HCT116 (cell line): ENCODE data around the gene MIP. TPM values are rescaled to one million over a fixed set of nuclear protein-coding genes. Genes with fewer than 3 reads are reported as not detected.
A peak's percentile ranks its signal among the peaks of the same experiment; 100 is the strongest.
"Not testable (repeated sequence)": the region's sequence is repeated elsewhere in the genome, so short reads cannot be mapped to it uniquely, and the experiment has no call there.

ENCODE experiments used
- ATAC-seq: fragments of 200-7000 bp; cut with Tn5 transposase; 2 replicates; pipeline ENCODE4 v1.9.1; 2020; ENCODE audit warnings: mild to moderate bottlenecking, moderate library complexity
- Bru-seq: library from RNA; stranded (reverse); fragments of 400-500 nt; gene quantifications from one replicate; lab custom pipeline; 2021; lab: Mats Ljungman, UMichigan
- BruChase-seq, 2 experiments: library from RNA; stranded (reverse); fragments of 400-500 nt; gene quantifications; one replicate each; lab custom pipeline; 2021; lab: Mats Ljungman, UMichigan
- BruUV-seq: library from RNA; stranded (reverse); fragments of 400-500 nt; replicated peaks from 2 replicates; lab custom pipeline; 2021; lab: Mats Ljungman, UMichigan
- CTCF ChIA-PET: fragments of 300-600 bp; sonication (Branson Sonifier 250); formaldehyde crosslinking; loops from one replicate; lab custom pipeline; 2021; ENCODE audit warnings: antibody characterized with exemption; lab: Charles Lee
- POLR2A ChIA-PET: fragments of 300-600, 350-600 bp; sonication (Branson Sonifier 250); formaldehyde crosslinking; loops from one replicate; lab custom pipeline; 2021; ENCODE audit warnings: antibody characterized with exemption; lab: Charles Lee
- RAD21 ChIA-PET, 2 experiments: fragments of 300-600 bp; sonication (Branson Sonifier 250); formaldehyde crosslinking; loops; one replicate each; lab custom pipeline; 2023; ENCODE audit warnings: low total read pairs in 2 of 2; ENCODE audit not compliant: uncharacterized antibody in 2 of 2, unreplicated experiment in 2 of 2, low non-redundant PET in 1 of 2; lab: Charles Lee
- DNase-seq: peaks from one replicate; pipeline ENCODE4 v3.0.0-alpha.2; 2010; ENCODE audit warnings: low read depth, low spot score
- H2AFZ ChIP-seq: fragments of 200-600 bp; shearing (Covaris generic), sonication (generic); 2 replicates; pipeline ENCODE4 v1.6.1; 2017; ENCODE audit warnings: low read depth, mixed run types, mixed read lengths, antibody characterized with exemption, low read length; ENCODE audit not compliant: poor library complexity, severe bottlenecking
- H3K27ac ChIP-seq: 2 replicates; pipeline ENCODE4 v1.5.1; 2012; ENCODE audit warnings: low read depth, low read length
- H3K27me3 ChIP-seq: fragments of 200-600 bp; sonication (generic); 2 replicates; pipeline ENCODE4 v1.6.1; 2016; ENCODE audit warnings: mixed run types, low read length, mixed read lengths; ENCODE audit not compliant: insufficient read depth
- H3K36me3 ChIP-seq, 2 experiments: fragments of 200-500 bp in 1 of 2; fragments of 200-600 bp in 1 of 2; sonication (Bioruptor generic) in 1 of 2; sonication (generic) in 1 of 2; 2 replicates each; pipeline versions ENCODE4 v1.5.1 to v1.6.1; 2014 to 2016; ENCODE audit warnings: low read length in 2 of 2, inconsistent platforms in 1 of 2, mixed read lengths in 1 of 2, mixed run types in 1 of 2; ENCODE audit not compliant: insufficient read depth in 2 of 2, control insufficient read depth in 1 of 2
- H3K4me1 ChIP-seq, 2 experiments: fragments of 200-600 bp in 1 of 2; sonication (generic) in 1 of 2; 2 replicates each; pipeline versions ENCODE4 v1.5.1 to v1.6.1; 2012 to 2017; ENCODE audit warnings: low read length in 2 of 2, inconsistent platforms in 1 of 2, mild to moderate bottlenecking in 1 of 2, mixed read lengths in 1 of 2, mixed run types in 1 of 2, moderate library complexity in 1 of 2; ENCODE audit not compliant: insufficient read depth in 2 of 2, control insufficient read depth in 1 of 2
- H3K4me2 ChIP-seq: fragments of 200-600 bp; sonication (generic); 2 replicates; pipeline ENCODE4 v1.6.1; 2017; ENCODE audit warnings: mixed run types, low read length, mixed read lengths
- H3K4me3 ChIP-seq, 2 experiments: fragments of 200-600 bp in 1 of 2; sonication (generic) in 1 of 2; replicated peaks in 1 of 2; 2 replicates each; pipeline ENCODE4 v1.5.1; 2011 to 2016; ENCODE audit warnings: low read length in 2 of 2, control low read depth in 1 of 2, low read depth in 1 of 2, mild to moderate bottlenecking in 1 of 2, mixed read lengths in 1 of 2, mixed run types in 1 of 2
- H3K79me2 ChIP-seq: fragments of 200-600 bp; sonication (generic); 2 replicates; pipeline ENCODE4 v1.6.1; 2017; ENCODE audit warnings: mild to moderate bottlenecking, mixed run types, low read length, moderate library complexity, mixed read lengths; ENCODE audit not compliant: insufficient read depth
- H3K9ac ChIP-seq: fragments of 200-600 bp; sonication (generic); 2 replicates; pipeline ENCODE4 v1.6.1; 2016; ENCODE audit warnings: low read length, mixed read lengths
- H3K9me2 ChIP-seq: fragments of 200-600 bp; sonication (generic), shearing (Covaris generic); 2 replicates; pipeline ENCODE4 v1.6.1; 2017; ENCODE audit warnings: mixed run types, mild to moderate bottlenecking, moderate library complexity; ENCODE audit not compliant: insufficient read depth
- H3K9me3 ChIP-seq, 2 experiments: fragments of 200-500 bp in 1 of 2; fragments of 200-600 bp in 1 of 2; sonication (Bioruptor generic) in 1 of 2; sonication (generic) in 1 of 2; 2 replicates each; pipeline ENCODE4 v1.6.1; 2014 to 2017; ENCODE audit warnings: low read length in 2 of 2, mixed read lengths in 2 of 2, inconsistent platforms in 1 of 2, low read depth in 1 of 2, mild to moderate bottlenecking in 1 of 2, mixed run types in 1 of 2, moderate library complexity in 1 of 2; ENCODE audit not compliant: control insufficient read depth in 1 of 2, insufficient read depth in 1 of 2
- H4K20me1 ChIP-seq: fragments of 200-600 bp; sonication (generic), shearing (Covaris generic); 2 replicates; pipeline ENCODE4 v1.6.1; 2017; ENCODE audit warnings: mixed run types, mild to moderate bottlenecking, moderate library complexity; ENCODE audit not compliant: insufficient read depth
- CBX3 ChIP-seq: IDR thresholded peaks from 2 replicates; pipeline ENCODE4 v1.6.1; 2012; ENCODE audit warnings: low read depth
- FOSL1 ChIP-seq: IDR thresholded peaks from 2 replicates; pipeline ENCODE4 v1.6.1; 2012; ENCODE audit warnings: low read depth
- MAX ChIP-seq: IDR thresholded peaks from 2 replicates; pipeline ENCODE4 v1.6.1; 2012
- SIN3A ChIP-seq: IDR thresholded peaks from 2 replicates; pipeline ENCODE4 v1.6.1; 2012; ENCODE audit warnings: low read depth
- SP1 ChIP-seq: IDR thresholded peaks from 2 replicates; pipeline ENCODE4 v1.6.1; 2012; ENCODE audit warnings: low read depth
- ZFX ChIP-seq: fragments of 450-650 bp; IDR thresholded peaks from 2 replicates; pipeline ENCODE4 v1.6.1; 2017
- ZNF274 ChIP-seq: fragments of 200-500 bp; sonication (Bioruptor generic); IDR thresholded peaks from 2 replicates; pipeline ENCODE4 v1.6.1; 2014; ENCODE audit warnings: mild to moderate bottlenecking, low read depth, low read length, inconsistent platforms
- intact Hi-C: fragments of 100-400 bp; cut with micrococcal nuclease; formaldehyde crosslinking; loops from 2 replicates; pipeline ENCODE4 v1.10.0; 2022
- long read RNA-seq: library from polyadenylated mRNA; unstranded; transcript quantifications from one replicate; pipeline ENCODE4 v2.0.0, GENCODE V29; 2021; ENCODE audit not compliant: unreplicated experiment
- polyA plus RNA-seq: library from polyadenylated mRNA; unstranded; fragments of >200 nt; gene quantifications from 2 replicates; pipeline ENCODE4 v1.2.1, GENCODE V29; 2012; ENCODE audit warnings: missing spikeins
- total RNA-seq: library from RNA; stranded (reverse); gene quantifications from one replicate; pipeline ENCODE4 v1.2.1, GENCODE V29; 2021; ENCODE audit not compliant: unreplicated experiment

Gene MIP
- 0.79 TPM for total RNA-seq
- polyA plus RNA-seq: 0.05 TPM in 1 of 2 replicates, not detected in the other
- not detected for Bru-seq, nascent RNA
- not detected for BruChase-seq, experiment 1, labeled RNA remaining after a 6-hour chase
- BruChase-seq, experiment 2, labeled RNA remaining after a 2-hour chase: percentile 29 among the genes with signal in this experiment
- long read RNA-seq: 0 reads

- no peak within 1 kb of the TSS for H3K4me2 ChIP-seq
- no peak within 1 kb of the TSS for H3K9ac ChIP-seq
- H3K9me2 ChIP-seq: no peaks in the 10 kb centered on the region
- intact Hi-C loops: no loop called here
- H4K20me1 ChIP-seq: no peaks in the 10 kb centered on the region
- no peaks in the 10 kb centered on the region for H3K36me3 ChIP-seq
- no peak within 1 kb of the TSS for H2AFZ ChIP-seq
- no peak for DNase-seq
- no peak within 1 kb of the TSS for H3K27ac ChIP-seq
- no peaks in the 10 kb centered on the region for H3K9me3 ChIP-seq
- BruUV-seq: no TSS peak
- no peaks in the 10 kb centered on the region for H3K27me3 ChIP-seq
- peaks cover 3 to 6% of the 10 kb centered on the region in 2 experiments; a peak in 3 of 4 replicates for H3K4me1 ChIP-seq
- H3K4me3 ChIP-seq: no peak within 1 kb of the TSS
- no peak for ATAC-seq
- H3K79me2 ChIP-seq: no peaks in the 10 kb centered on the region
- ChIA-PET RAD21 (interaction anchor here in 1 of 2 experiments (0.8 kb wide), 1 partner anchor 139 kb away, joined by 3 read pairs; no protein-coding TSS in a partner anchor), POLR2A (no interaction called here), CTCF (interaction anchor here (2.4 kb wide), 1 partner anchor 10 kb away, joined by 7 read pairs; no protein-coding TSS in a partner anchor)
- TF ChIP-seq MAX (no peak), SP1 (no peak), ZFX (no peak), CBX3 (no peak), SIN3A (no peak), ZNF274 (no peak), FOSL1 (no peak)
Observed at GRCh38 chr12:56454557-56454956, at the start of gene MIP. TSS of gene MIP (minus strand) at chr12:56454657. CDS start at chr12:56454613, 44 bp downstream.

GRCh38 chr12:56499879-56500278 lies 45.4 kb upstream of the MIP start:
- DNase-seq, POLR2A ChIA-PET, H3K79me2 ChIP-seq, H3K4me1 ChIP-seq, H3K27ac ChIP-seq, H2AFZ ChIP-seq, intact Hi-C loops, CTCF ChIA-PET, RAD21 ChIA-PET, ATAC-seq, H3K36me3 ChIP-seq, H3K9me2 ChIP-seq, BruUV-seq, H3K27me3 ChIP-seq, H4K20me1 ChIP-seq, H3K9ac ChIP-seq, H3K4me2 ChIP-seq, H3K9me3 ChIP-seq, H3K4me3 ChIP-seq: not testable (repeated sequence)

GRCh38 chr12:56499452-56499851 lies 45.0 kb upstream of the MIP start:
- H3K27me3 ChIP-seq, H3K9me3 ChIP-seq, BruUV-seq, H4K20me1 ChIP-seq, H3K9ac ChIP-seq, H3K4me1 ChIP-seq, DNase-seq, H3K36me3 ChIP-seq, POLR2A ChIA-PET, H3K4me3 ChIP-seq, H3K27ac ChIP-seq, ATAC-seq, RAD21 ChIA-PET, H2AFZ ChIP-seq, H3K4me2 ChIP-seq, H3K79me2 ChIP-seq, intact Hi-C loops, H3K9me2 ChIP-seq, CTCF ChIA-PET: not testable (repeated sequence)
